Tongue (tissue), 3 donors: ENCODE results near the gene PPP1R12A. TPM values are rescaled to one million over a fixed set of nuclear protein-coding genes. Genes with fewer than 3 reads are reported as not detected.

Experiments used
- DNase-seq: peaks from one replicate; pipeline ENCODE4 v3.0.0-alpha.2; 2015
- small RNA-seq: library from RNA; depleted of rRNA; stranded (forward); fragments of <200 nt; gene quantifications from one replicate; pipeline ENCODE3, GENCODE V24; 2014; ENCODE audit warnings: low replicate concordance
- total RNA-seq: library from RNA; depleted of rRNA; stranded (reverse); fragments of >200 nt; gene quantifications from one replicate; pipeline ENCODE4 v1.2.3, GENCODE V29; 2014

PPP1R12A gene
- total RNA-seq, 1 donor from 2014 or later: 179 TPM

GRCh38 chr12:79766705-79767464 lies 168.0 kb downstream of the PPP1R12A start:
- DNase-seq: no peak

GRCh38 chr12:79765157-79765556 lies 169.7 kb downstream of the PPP1R12A start:
- no peak for DNase-seq

DNA sequence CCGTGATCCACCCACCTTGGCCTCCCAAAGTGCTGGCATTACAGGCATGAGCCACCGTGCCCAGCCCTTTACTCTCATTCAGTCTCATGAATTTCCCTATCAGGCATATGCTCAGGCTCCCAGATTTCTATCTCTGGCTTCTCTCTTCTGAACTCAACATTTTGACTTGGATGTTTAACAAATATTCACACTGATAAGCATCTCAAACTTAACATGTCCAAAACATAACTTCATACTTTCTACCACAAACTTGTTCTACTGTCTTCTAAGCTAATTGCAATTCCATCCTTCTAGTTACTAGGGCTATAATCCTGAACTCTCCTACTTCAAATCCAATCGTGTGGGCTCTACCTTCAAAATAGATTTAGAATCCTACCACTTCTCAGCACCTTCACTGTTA lies 170.3 kb downstream of the PPP1R12A start:
- no peak for DNase-seq

DNA sequence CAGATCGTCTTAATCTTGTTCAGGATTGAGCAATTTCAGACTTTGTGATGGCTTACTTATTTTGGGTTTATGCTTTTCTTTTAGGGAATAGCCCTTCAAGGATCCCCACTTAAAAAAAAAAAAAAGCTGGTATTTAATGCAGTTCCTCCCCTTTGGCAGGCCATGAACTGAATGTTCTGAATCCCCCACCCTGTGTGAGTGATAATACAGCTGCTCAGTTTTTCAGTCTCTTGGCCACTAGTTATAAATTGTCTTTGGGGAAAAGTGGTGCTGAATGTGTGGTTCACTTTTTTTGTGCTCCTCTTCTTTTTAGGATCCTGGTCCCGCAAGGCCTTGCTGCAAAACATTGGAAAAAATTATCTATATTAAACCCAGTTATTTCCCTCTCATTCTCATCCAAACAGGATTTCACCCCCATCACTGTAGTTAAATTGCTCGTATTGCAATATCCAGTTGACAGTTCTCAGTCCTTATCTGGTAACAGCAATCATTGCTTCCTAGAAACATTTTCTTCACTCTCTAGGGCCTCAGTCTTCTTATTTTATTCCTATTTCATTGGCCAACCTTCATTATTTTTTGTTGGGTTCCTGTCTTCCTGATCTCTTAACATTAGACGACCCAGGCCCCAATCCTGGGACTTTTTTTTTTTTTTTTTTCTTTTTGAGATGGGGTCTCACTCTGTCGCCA lies 171.0 kb downstream of the PPP1R12A start:
- DNase-seq: no peak

- no peak for DNase-seq
Measured at GRCh38 chr12:79761341-79761740, 173.6 kb downstream of the PPP1R12A start.

DNA sequence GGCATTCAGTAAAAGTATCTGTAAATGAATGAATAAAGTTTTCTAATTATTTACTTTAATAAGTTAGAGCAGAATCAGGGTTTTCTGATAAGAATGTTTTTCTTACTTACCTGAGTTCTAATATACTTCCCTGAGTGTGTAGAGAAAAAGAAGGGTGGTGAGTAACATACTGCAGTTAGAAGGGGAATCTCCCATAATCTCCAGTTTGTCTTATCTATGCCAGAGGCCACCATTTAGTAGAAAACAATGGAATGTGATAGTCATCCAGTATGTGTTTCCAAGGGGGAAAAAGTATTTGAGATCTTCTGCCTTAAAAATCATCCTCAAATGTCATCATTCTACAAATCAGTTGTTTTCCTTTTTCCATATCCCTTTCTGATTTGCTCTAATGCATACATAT lies 187.6 kb downstream of the PPP1R12A start:
- DNase-seq: no peak

DNA sequence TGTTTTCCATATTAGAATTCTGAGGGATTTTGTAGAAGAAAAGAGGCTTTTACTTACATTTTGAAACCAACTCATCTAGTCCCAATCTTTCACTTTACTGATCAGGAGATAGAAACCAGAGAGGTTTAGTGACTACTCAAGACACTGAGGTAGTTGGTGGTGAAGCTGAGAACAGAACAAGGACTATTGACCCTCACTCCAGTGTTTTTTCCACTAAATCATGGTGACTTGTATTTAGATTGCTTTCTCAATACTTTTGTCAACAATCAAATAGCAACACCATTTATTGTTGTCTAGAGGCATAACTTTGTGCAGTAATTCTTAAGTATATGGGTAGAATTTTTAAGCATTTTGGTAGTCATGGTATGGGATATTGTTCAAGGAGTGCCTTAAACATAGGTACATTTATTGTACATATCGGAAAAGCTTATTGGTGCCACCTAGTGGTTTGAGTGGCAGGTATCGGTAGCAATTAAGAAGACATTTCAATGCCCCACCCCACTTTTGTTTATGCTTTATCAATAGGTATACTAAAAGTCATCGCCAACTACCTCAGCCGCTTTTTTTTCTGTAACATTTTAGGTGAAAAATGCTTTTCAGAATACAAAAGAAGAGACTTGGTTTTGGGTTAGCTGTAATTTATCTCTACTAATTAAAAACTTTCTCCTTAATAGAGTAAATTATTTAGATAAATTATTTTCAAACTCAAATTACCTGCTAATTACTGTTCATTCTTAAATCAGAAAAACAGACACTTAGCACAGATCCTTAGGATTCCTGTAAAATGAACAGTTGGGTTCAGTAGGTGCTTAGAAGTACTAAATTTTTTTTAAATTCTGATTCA lies 196.8 kb downstream of the PPP1R12A start:
- DNase-seq: peak; percentile 65

- DNase-seq: no peak
Measured at GRCh38 chr12:79732638-79733037, 202.3 kb downstream of the PPP1R12A start.

DNA sequence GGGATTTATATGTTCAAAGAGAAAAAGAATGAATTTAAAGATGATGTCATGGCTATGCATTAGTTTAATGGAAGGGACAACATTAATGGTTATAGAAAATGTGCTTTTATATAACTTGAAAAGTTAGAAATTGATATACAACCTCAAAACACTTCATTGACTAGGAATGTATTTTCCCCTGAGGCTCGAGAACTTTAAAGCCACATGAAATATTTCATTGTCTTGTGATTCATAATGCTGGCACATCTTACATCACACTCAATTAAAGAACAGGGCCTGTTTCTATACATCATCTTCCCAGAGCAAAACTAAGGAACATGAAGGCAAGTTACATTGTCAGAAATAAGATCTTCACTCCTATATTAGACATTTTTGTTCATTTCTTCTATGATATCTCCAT lies 208.9 kb downstream of the PPP1R12A start:
- DNase-seq: no peak

Small RNA genes lying within 50 kb of the gene (small RNA-seq; reads per million reads assigned to genes)
- not detected for gene RNA5SP363

Other genes starting within 250 kb of the PPP1R12A start
- 27.7 TPM for gene PAWR, start 244.1 kb downstream of the PPP1R12A start, total RNA-seq
- gene OTOGL, start 164.4 kb upstream of the PPP1R12A start, total RNA-seq: 0.41 TPM